ENCODE measurements around the gene SLC17A9.

SLC17A9 gene

GRCh38 chr20:62952373-62952967 lies at the start of gene SLC17A9:
SLC17A9 (plus strand) TSS chr20:62952709; CDS start chr20:62952831, 122 bp downstream.
- DNase-seq = peak; percentile 87

GRCh38 chr20:62902926-62903615 lies 49.4 kb upstream of the SLC17A9 start:
- no peak for DNase-seq

DNA sequence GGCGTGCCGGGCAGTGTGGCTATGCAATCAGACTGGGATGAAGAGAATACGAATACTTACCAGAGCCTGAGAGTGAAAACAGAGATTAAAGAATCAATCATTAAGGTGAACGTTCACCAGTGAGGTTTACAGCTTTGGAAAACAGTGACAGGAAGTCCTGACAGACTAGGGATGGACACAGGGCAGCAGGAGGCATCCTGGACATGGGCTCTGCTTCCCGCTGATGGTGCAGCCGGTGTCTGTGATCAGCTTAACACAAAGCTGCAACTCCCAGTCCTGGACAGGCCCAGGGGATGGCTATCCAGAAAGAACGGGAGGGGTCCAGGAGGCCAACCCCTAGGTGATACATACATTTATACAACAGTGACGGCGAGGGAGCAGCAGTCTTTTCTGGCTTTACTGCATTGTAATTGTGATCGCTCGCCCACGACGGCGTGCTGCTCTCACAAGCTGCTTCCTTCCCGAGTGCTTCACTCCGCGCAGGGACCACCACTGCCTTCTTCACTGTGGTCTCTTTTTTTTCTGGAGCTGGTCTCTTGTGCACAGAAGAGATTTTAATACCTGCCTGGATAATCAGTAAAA lies 46.9 kb upstream of the SLC17A9 start:
- DNase-seq = no peak

DNA sequence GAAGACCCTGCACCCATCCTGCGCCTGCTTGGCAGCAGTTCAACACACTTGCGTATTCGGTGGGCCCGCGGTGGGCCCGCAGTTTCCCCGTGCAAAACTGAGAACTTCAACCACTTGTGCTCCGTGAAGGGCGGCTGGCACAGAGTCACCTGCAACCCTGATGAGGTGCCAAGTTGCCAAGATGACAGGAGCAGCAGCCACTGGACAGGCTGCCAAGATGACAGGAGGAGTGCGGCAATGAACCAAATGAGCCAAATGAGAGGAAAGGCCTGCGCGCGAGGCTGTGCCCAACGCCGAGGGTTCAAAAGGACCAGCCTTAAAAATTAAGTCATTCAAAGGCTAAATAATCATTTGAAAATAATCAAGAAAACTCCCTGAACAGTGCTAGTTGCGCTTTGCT lies 46.3 kb upstream of the SLC17A9 start:
- no peak for DNase-seq

DNA sequence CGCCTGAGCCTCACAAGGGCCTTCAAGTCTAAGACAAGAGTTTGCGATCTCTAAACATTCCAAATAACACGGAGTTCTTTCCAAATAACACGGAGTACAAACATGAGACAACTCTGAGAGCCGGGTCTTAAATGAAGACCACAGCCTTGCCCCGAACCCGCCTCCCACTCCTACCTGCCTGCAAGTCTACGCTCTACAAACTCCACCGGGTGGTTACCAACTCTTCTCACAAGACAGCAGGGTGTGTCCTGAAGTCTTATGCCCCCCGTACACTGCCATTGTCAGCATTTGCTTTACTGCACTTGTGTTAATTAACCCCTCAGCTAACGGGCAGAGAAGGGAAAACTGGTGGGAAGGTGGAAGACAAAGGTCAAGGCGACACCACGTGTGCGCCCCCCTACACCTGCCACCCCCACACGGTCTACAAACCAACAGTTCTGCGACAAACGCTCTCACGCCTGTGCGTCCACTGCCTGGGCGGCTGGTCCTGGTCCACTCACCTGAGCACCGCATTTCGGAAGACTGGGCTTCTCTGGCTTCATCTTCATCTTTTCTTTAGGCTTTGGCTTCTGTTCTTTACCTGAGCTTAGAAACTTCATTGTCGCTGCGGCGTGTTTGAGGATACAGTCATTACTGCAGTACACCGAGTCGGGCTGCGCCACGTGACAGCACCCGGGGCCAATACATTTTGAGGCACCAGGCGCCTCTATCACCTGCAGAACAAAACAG lies 45.7 kb upstream of the SLC17A9 start:
- DNase-seq = no peak

- DNase-seq = no peak
Observed at GRCh38 chr20:62907384-62908317, 44.9 kb upstream of the SLC17A9 start.

- DNase-seq = no peak
Observed at GRCh38 chr20:62908971-62909791, 43.3 kb upstream of the SLC17A9 start.

DNA sequence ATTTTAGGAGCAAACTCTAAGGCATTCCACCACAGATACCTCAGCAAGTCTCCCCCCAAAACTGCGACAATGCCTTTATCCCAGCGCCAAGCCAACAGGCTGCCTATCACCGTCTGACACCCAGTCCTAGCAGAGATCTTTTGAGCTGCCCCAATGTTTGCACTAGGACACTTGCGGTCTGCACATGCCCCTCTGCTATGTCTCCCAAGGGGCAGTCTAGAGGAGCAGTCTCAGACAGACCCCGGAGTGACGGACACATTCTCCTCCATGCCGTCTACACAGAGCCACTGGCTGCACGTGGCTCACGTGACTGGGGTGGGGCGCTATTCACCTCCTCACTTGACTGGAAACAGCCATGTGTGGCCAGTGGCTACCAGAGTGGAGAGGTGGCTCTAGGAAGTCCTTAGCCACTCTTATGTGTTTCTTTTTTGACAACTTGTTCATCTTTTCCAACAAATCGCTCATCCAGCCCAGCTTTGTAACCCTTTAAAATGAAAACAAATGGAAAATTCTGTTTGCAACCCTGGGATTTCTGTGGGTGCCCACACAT lies 42.2 kb upstream of the SLC17A9 start:
- DNase-seq = no peak

DNA sequence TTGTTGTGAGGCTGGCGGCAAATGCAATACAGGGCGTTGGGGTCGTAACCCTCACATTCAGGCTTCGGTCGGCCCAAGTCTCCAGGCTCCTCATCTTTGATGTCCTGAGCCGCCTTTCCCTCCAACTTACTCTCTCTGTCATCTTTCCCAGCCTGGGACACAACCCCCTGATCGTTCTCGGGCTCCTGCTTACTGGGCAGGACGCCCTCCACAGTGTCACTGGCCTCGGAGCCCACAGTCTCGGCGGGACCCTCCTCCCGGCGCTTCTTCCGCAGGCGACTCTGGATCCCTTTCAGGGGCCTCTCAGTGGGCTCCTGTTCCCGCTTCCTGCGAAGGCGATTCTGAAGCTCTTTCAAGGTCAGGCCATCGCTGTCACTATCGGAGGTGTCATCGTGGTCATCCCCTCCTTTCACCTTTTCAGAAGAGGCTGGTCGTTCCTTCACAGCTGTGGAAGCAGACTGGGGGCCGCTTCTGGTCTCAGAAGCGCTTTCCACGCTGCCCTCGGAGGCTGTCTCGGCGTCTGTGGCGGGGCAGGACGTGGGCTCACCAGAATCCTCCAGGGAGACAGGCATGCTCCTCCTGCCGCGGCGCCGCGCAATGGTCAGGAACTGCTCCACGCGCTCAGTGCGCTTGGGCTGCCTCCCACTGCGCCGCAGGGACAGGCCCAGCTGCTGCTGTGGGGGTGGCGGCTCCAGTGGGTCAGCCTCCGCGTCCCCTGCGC lies 41.6 kb upstream of the SLC17A9 start:
- no peak for DNase-seq

GRCh38 chr20:62911701-62912280 lies 40.7 kb upstream of the SLC17A9 start:
- DNase-seq = no peak

DNA sequence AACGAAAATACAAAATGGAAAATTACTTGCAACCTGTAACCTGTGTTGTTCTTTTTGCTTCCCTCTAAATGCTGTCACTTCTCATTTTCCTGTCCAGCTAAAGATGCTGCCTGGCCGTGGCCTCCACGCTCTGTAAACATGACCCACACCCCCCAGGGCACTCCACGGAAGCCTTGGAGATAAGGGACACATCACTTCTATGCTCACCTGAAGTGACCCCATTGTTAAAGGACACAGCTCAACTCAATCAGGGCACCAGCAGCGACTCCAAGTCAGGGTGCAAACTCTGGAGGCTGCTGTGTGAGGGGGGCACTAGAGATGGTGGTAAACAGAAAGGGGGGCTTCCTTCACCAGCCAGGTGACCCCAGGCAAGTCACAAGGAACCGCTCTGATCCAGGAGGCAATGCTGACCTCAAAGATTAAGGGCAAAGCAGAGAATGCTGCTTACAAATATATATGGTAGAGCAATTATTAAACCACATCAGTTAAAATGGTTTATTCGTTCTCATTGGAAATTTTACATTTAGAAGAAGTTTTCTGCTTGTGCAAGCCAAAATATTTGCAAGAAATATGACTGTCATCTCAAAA lies 39.4 kb upstream of the SLC17A9 start:
- DNase-seq = no peak

GRCh38 chr20:62914436-62914835 lies 38.1 kb upstream of the SLC17A9 start:
- no peak for DNase-seq

DNA sequence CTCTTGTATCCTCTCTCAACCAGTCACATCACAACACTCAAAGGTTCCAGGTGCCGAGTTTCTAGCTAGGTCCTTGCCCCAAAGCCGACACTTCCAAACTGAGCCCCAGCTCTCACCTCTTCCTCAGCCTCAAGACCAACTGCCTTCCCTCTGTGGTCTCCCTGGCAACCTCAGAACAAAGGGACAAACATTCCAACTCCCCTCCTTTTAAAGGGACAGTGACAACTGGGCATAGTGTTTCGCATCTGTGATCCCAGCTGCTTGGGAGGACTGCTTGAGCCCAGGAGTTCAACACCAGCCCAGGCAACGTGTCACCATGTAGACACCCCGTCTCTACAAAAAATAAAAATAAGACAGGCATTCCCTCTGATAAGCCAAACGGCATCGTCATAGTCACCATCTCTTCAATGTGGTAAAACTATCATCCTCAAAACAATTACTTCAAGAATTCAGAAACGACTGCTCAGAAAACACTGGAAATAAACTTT lies 37.5 kb upstream of the SLC17A9 start:
- DNase-seq = no peak

DNA sequence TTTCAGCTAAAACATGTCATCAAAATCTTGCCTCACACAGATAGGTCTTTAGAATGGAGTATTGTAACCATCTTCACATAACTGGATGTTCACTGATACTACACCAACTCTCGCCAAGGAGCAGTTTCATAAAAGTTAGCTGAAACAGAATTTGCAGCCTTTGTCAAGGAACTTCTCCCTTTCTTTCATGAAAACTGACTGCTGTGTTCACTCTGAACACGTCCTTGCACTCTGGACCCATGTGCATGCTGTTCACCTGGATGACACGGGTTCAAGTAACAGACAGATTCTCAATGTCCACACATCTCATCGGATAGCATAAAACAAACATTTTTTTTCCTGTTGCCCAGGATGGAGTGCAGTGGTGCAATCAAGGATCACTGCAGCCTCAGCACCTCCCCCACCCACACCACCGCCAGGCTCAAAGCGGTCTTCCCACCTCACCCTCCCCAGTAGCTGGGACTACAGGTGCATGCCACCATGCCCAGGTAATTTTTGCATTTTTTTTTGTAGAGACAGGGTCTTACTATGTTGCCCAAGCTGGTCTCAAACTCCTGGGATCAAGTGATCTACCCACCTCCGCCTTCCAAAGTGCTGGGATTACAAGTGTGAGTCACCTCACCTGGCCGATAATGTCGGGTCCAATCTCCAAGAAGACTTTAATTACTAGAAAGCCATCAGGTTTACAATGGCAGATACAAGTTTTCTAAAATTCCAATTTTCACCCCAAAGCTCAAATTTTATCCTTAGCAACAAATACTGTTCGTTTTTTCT lies 35.6 kb upstream of the SLC17A9 start:
- no peak for DNase-seq

DNA sequence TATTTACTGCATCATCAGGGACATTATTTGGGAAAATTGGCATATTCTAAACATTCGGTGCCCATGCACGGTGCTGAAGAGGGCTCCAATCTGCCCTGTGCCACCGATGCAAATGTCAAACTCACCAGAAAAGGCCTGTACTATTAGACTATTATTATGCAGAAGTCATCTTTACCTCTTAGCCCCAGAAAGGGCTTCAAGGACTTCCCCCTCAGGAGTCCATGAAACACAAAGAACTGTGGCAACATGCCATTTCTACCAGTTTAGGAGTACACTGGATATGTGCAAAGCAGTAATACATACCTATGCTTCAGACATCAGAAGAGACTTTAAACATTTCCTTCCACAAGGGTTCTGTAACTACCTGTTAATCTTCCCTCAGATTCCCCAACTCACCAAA lies 34.8 kb upstream of the SLC17A9 start:
- no peak for DNase-seq

- no peak for DNase-seq
Observed at GRCh38 chr20:62918147-62918546, 34.4 kb upstream of the SLC17A9 start.

- no peak for DNase-seq
Observed at GRCh38 chr20:62918831-62919230, 33.7 kb upstream of the SLC17A9 start.

DNA sequence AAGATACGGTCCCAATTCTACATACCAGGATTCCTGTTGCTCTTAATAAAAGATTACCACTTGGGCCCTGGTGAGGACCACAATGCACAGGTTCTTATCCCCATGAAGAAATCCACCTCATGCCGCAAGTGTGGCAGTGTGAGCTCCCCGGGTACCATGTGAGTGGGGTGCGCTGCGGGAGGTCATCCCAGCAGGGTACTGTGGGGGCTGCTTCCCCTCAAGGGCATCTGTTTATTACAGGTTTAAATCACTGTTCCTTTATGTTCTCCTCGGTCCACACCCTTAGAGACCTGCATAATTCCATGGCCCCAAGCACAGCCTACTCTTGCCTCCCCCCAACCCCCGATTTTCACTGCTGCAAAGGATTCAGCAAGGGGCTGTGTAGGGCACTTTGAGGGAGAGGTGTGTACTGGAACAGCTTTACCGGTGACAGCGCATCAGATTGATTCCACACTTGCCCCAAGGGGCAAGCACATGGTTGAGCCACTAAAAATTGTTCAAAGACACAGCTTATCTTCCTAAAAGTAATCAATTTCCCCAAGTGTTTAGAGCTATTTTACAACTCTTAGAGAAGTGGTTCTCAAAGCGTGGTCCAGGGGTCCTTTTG lies 32.4 kb upstream of the SLC17A9 start:
- no peak for DNase-seq

All from OCI-M1 (cell line).